A549 treated with Hydrocortisone at 1 μM for 4 hours (cell line): ENCODE measurements around the gene ERBB2. TPM values are rescaled to one million over a fixed set of nuclear protein-coding genes. Genes with fewer than 3 reads are reported as not detected.

ENCODE experiments used
- total RNA-seq: library from RNA; stranded (reverse); fragments of 200-300 nt; extraction: Qiagen RNA extraction; gene quantifications from 5 replicates; pipeline ENCODE4 v1.2.3, GENCODE V29; 2022

Gene ERBB2
- 29.9 to 37.8 TPM (median 33.7 TPM) in 5 replicates for total RNA-seq

GRCh38 chr17:39699818-39700147 lies at the start of gene ERBB2:
Gene ERBB2, plus strand, starts transcription at chr17:39700064. Its CDS starts 175 bp downstream, at chr17:39700239.

GRCh38 chr17:39664581-39665561 lies 35.0 kb upstream of the ERBB2 start, which contains the start of gene TCAP:
Gene TCAP, plus strand, starts transcription at chr17:39665349. Its CDS starts 11 bp downstream, at chr17:39665360.

GRCh38 chr17:39667945-39668924 lies 31.6 kb upstream of the ERBB2 start, which contains the start of gene PNMT:
Gene PNMT, plus strand, starts transcription at chr17:39668453. Its CDS starts 23 bp downstream, at chr17:39668476.

GRCh38 chr17:39687546-39688474 lies 12.1 kb upstream of the ERBB2 start, which contains the start of gene PGAP3:
Gene PGAP3, minus strand, starts transcription at chr17:39688057. Its CDS starts 43 bp downstream, at chr17:39688014.

GRCh38 chr17:39730095-39730921 lies 30.4 kb downstream of the ERBB2 start, which contains the start of gene MIEN1:
Gene MIEN1, minus strand, starts transcription at chr17:39730532. Its CDS starts 37 bp downstream, at chr17:39730495.

GRCh38 chr17:39737760-39738567 lies 38.1 kb downstream of the ERBB2 start, which contains the start of gene GRB7:
Gene GRB7, plus strand, starts transcription at chr17:39737938. Its CDS starts 4,364 bp downstream, at chr17:39742302.

Other genes starting within 250 kb of the ERBB2 start
- 25.2 to 38.1 TPM (median 29.4 TPM) in 5 replicates for gene MED1, start 248.8 kb upstream of the ERBB2 start, total RNA-seq
- 28.8 to 39.4 TPM (median 35.1 TPM) in 5 replicates for gene CDK12, start 238.6 kb upstream of the ERBB2 start, total RNA-seq
- not detected in 5 replicates for gene NEUROD2, start 92.1 kb upstream of the ERBB2 start, total RNA-seq
- gene PPP1R1B, start 73.1 kb upstream of the ERBB2 start, total RNA-seq, result 0.12 to 0.18 TPM (median 0.13 TPM) in 4 of 5 replicates, not detected in the other
- gene STARD3, start 62.9 kb upstream of the ERBB2 start, total RNA-seq, result 48.1 to 62.3 TPM (median 56.4 TPM) in 5 replicates
- 0.70 to 1.2 TPM (median 0.93 TPM) in 5 replicates for gene TCAP, start 34.7 kb upstream of the ERBB2 start, total RNA-seq
- 0.26 to 0.40 TPM (median 0.27 TPM) in 4 of 5 replicates, not detected in the other for gene PNMT, start 31.6 kb upstream of the ERBB2 start, total RNA-seq
- 7.8 to 8.6 TPM (median 8.0 TPM) in 5 replicates for gene PGAP3, start 12.0 kb upstream of the ERBB2 start, total RNA-seq
- gene MIEN1, start 30.5 kb downstream of the ERBB2 start, total RNA-seq, result 78.2 to 96.6 TPM (median 90.3 TPM) in 5 replicates
- gene GRB7, start 37.9 kb downstream of the ERBB2 start, total RNA-seq, result 3.1 to 5.2 TPM (median 3.9 TPM) in 5 replicates
- not detected in 5 replicates for gene IKZF3, start 164.2 kb downstream of the ERBB2 start, total RNA-seq
- gene ZPBP2, start 168.1 kb downstream of the ERBB2 start, total RNA-seq, result not detected in 5 replicates
- gene GSDMB, start 218.6 kb downstream of the ERBB2 start, total RNA-seq, result 1.3 to 2.8 TPM (median 2.2 TPM) in 5 replicates
- gene ORMDL3, start 227.5 kb downstream of the ERBB2 start, total RNA-seq, result 33.5 to 42.6 TPM (median 40.8 TPM) in 5 replicates
- not detected in 5 replicates for gene LRRC3C, start 227.7 kb downstream of the ERBB2 start, total RNA-seq